DOHH2 (cell line): ENCODE results near the gene RANBP10.

Source experiments
- H3F3A ChIP-seq: fragments of 200-600 bp; sonication (generic), shearing (Covaris generic); 2 replicates; pipeline ENCODE4 v1.6.0; 2016; ENCODE audit warnings: antibody characterized with exemption, mild to moderate bottlenecking; ENCODE audit not compliant: control insufficient read depth, insufficient read depth
- H3K27ac ChIP-seq: fragments of 200-600 bp; sonication (generic); 2 replicates; pipeline ENCODE4 v1.5.1; 2014; ENCODE audit warnings: low read depth, mild to moderate bottlenecking, low read length, moderate library complexity
- H3K27me3 ChIP-seq: fragments of 200-600 bp; sonication (generic); 2 replicates; pipeline ENCODE4 v1.6.1; 2014; ENCODE audit warnings: mild to moderate bottlenecking, low read length, mixed read lengths; ENCODE audit not compliant: control insufficient read depth
- H3K36me3 ChIP-seq: fragments of 200-600 bp; sonication (generic); 2 replicates; pipeline ENCODE4 v1.6.1; 2014; ENCODE audit warnings: mild to moderate bottlenecking, low read length, moderate library complexity, mixed read lengths; ENCODE audit not compliant: control insufficient read depth
- H3K4me1 ChIP-seq: fragments of 200-600 bp; sonication (generic); 2 replicates; pipeline ENCODE4 v1.6.1; 2014; ENCODE audit warnings: mild to moderate bottlenecking, low read length, mixed read lengths; ENCODE audit not compliant: control insufficient read depth
- H3K4me2 ChIP-seq: fragments of 200-600 bp; sonication (generic); 2 replicates; pipeline ENCODE4 v1.6.0; 2014; ENCODE audit warnings: mild to moderate bottlenecking, low read length, moderate library complexity
- H3K4me3 ChIP-seq: fragments of 200-600 bp; sonication (generic); 2 replicates; pipeline ENCODE4 v1.5.1; 2014; ENCODE audit warnings: mild to moderate bottlenecking, low read length, mixed read lengths
- H3K79me2 ChIP-seq: fragments of 200-600 bp; sonication (generic); 2 replicates; pipeline ENCODE4 v1.6.1; 2014; ENCODE audit warnings: mild to moderate bottlenecking, low read length, mixed read lengths; ENCODE audit not compliant: control insufficient read depth
- H3K9me2 ChIP-seq: fragments of 200-600 bp; sonication (generic); replicated peaks from 2 replicates; pipeline ENCODE4 v1.6.1; 2014; ENCODE audit warnings: mild to moderate bottlenecking, low read length, mixed read lengths; ENCODE audit not compliant: control insufficient read depth
- H3K9me3 ChIP-seq: fragments of 200-600 bp; sonication (generic); 2 replicates; pipeline ENCODE4 v1.6.1; 2014; ENCODE audit warnings: antibody characterized with exemption, low read length, mixed read lengths; ENCODE audit not compliant: control insufficient read depth, insufficient read depth
- H4K20me1 ChIP-seq: fragments of 200-600 bp; sonication (generic); 2 replicates; pipeline ENCODE4 v1.6.0; 2014; ENCODE audit warnings: low read depth, mild to moderate bottlenecking, antibody characterized with exemption, low read length, moderate library complexity; ENCODE audit not compliant: control insufficient read depth, insufficient read depth
- EZH2phosphoT487 ChIP-seq: fragments of 200-600 bp; sonication (generic); IDR thresholded peaks from 2 replicates; pipeline ENCODE4 v1.6.1; 2017; ENCODE audit warnings: borderline replicate concordance, mild to moderate bottlenecking, antibody characterized with exemption, low read length, moderate library complexity, mixed read lengths
- TF ChIP-seq, protein P1 (sequence below): fragments of 200-600 bp; sonication (generic); IDR thresholded peaks from one replicate; pipeline ENCODE4 v1.5.1; 2014; ENCODE audit warnings: antibody characterized with exemption, mild to moderate bottlenecking, low read depth, low read length; ENCODE audit not compliant: poor library complexity, severe bottlenecking

Gene RANBP10

DNA sequence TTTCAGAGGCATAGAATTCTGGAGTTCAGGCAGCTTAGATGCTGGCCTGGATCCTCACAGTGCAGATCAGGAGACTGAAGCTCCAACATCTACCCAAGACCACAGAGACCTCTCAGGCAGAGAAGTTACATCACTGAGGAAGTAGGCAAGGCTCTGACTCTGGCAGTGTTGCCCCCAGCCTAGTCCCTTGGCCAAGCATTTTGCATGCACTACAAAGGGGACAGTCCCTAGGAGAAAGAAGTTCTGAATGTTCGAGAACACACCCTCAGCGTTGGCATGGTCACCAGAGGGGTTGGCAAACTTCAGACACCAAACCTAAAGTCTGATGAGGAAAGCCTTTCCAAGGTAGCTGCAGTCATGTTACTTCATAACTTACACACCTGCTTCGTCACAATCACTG lies 2.5 kb downstream of the RANBP10 start:
- Histone ChIP-seq H3K27me3 (no peaks in the 10 kb centered on the region), H4K20me1 (no peaks in the 10 kb centered on the region), H3K36me3 (peaks cover 36% of the 10 kb centered on the region), H3K9me3 (no peaks in the 10 kb centered on the region), H3K9me2 (no peaks in the 10 kb centered on the region), H3K4me1 (peaks cover 43% of the 10 kb centered on the region), H3F3A (0 out of 2 replicates have a peak, but pooled peaks cover 3% of the 10 kb centered on the region), H3K27ac (no peak overlapping the region), H3K4me3 (no peak overlapping the region), H3K79me2 (peaks cover 54% of the 10 kb centered on the region), H3K4me2 (no peak overlapping the region)
- no peak for TF ChIP-seq EZH2phosphoT487
- TF ChIP-seq, protein P1, sequence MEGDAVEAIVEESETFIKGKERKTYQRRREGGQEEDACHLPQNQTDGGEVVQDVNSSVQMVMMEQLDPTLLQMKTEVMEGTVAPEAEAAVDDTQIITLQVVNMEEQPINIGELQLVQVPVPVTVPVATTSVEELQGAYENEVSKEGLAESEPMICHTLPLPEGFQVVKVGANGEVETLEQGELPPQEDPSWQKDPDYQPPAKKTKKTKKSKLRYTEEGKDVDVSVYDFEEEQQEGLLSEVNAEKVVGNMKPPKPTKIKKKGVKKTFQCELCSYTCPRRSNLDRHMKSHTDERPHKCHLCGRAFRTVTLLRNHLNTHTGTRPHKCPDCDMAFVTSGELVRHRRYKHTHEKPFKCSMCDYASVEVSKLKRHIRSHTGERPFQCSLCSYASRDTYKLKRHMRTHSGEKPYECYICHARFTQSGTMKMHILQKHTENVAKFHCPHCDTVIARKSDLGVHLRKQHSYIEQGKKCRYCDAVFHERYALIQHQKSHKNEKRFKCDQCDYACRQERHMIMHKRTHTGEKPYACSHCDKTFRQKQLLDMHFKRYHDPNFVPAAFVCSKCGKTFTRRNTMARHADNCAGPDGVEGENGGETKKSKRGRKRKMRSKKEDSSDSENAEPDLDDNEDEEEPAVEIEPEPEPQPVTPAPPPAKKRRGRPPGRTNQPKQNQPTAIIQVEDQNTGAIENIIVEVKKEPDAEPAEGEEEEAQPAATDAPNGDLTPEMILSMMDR = no peak

DNA sequence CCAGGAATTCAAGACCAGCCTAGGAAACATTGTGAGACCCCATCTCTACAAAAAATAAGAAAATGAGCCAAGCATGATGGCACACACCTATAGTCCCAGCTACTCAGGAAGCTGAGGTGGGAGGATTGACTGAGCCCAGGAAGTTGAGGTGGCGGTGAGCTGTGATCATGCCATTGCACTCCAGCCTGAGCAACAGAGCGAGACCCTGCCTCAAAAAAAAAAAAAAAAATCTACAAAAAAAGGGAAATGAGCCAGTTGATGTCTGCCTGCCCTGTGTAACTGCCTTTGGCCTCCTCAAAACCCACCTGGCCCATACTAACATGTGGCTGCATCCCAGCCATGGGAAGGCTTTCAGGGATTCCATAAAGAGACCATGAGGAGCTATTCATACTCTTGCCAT lies 4.5 kb downstream of the RANBP10 start:
- H3K9me2 ChIP-seq = no peaks in the 10 kb centered on the region
- H4K20me1 ChIP-seq = no peaks in the 10 kb centered on the region
- peaks cover 65% of the 10 kb centered on the region for H3K79me2 ChIP-seq
- H3K9me3 ChIP-seq = no peaks in the 10 kb centered on the region
- 0 out of 2 replicates have a peak overlapping the region, but pooled peaks have one; percentile 15 for H3K27ac ChIP-seq
- TF ChIP-seq EZH2phosphoT487 = no peak
- TF ChIP-seq, protein P1 = no peak
- peak overlapping the region; percentile 20 for H3K4me2 ChIP-seq
- H3K27me3 ChIP-seq = no peaks in the 10 kb centered on the region
- H3K4me1 ChIP-seq = peaks cover 38% of the 10 kb centered on the region
- peaks cover 41% of the 10 kb centered on the region for H3K36me3 ChIP-seq
- H3K4me3 ChIP-seq = peak overlapping the region; percentile 16; the same call in 1 of the 2 replicates
- 0 out of 2 replicates have a peak, but pooled peaks cover 3% of the 10 kb centered on the region for H3F3A ChIP-seq

DNA sequence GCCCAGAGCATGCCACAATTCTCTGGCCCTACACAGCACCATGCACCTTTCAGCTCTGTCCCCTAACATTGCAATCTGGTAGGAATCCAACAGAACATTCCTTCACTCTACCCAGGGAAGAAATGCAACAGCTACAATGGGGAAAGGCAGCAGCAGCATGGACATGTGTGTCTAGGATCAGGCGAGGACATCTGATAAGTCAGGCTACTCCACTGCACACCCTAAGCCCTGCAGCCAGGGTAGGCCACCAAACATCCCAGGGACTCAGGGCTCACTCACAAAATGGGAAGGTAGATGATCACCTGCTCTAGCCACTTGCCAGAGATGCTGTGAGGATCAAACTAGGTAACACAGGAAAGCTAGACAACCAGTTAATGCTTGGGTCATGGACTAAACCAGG lies 5.1 kb downstream of the RANBP10 start:
- peaks cover 38% of the 10 kb centered on the region for H3K4me1 ChIP-seq
- H3K27me3 ChIP-seq = no peaks in the 10 kb centered on the region
- peaks cover 69% of the 10 kb centered on the region for H3K79me2 ChIP-seq
- H3K9me3 ChIP-seq = no peaks in the 10 kb centered on the region
- TF ChIP-seq, protein P1 = no peak
- TF ChIP-seq EZH2phosphoT487 = no peak
- no peaks in the 10 kb centered on the region for H4K20me1 ChIP-seq
- no peak overlapping the region for H3K4me3 ChIP-seq
- H3F3A ChIP-seq = 0 out of 2 replicates have a peak, but pooled peaks cover 3% of the 10 kb centered on the region
- peak overlapping the region; percentile 20 for H3K4me2 ChIP-seq
- H3K27ac ChIP-seq = 0 out of 2 replicates have a peak overlapping the region, but pooled peaks have one; percentile 15
- H3K36me3 ChIP-seq = peaks cover 41% of the 10 kb centered on the region
- H3K9me2 ChIP-seq = no peaks in the 10 kb centered on the region
